GM13976 (cell line): ENCODE data around the gene SPINDOC.

Source experiments
- DNase-seq: peaks from one replicate; pipeline ENCODE4 v3.0.0; 2012; ENCODE audit warnings: low spot score
- in situ Hi-C: fragments of 300-500 bp; cut with MboI; formaldehyde crosslinking; loops from one replicate; pipeline ENCODE4 v1.12.0; 2022; ENCODE audit warnings: low sequenced_read_pairs, mixed read lengths, inconsistent platforms; ENCODE audit not compliant: unreplicated experiment
- TF ChIP-seq, protein P1 (sequence below): IDR thresholded peaks from 2 replicates; pipeline ENCODE4 v1.5.1; 2012; ENCODE audit warnings: borderline replicate concordance, mild to moderate bottlenecking; ENCODE audit not compliant: insufficient read depth; ENCODE audit errors: extremely low read depth, missing control alignments, control extremely low read depth

The SPINDOC gene, protein sequence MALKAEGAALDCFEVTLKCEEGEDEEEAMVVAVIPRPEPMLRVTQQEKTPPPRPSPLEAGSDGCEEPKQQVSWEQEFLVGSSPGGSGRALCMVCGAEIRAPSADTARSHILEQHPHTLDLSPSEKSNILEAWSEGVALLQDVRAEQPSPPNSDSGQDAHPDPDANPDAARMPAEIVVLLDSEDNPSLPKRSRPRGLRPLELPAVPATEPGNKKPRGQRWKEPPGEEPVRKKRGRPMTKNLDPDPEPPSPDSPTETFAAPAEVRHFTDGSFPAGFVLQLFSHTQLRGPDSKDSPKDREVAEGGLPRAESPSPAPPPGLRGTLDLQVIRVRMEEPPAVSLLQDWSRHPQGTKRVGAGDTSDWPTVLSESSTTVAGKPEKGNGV

DNA sequence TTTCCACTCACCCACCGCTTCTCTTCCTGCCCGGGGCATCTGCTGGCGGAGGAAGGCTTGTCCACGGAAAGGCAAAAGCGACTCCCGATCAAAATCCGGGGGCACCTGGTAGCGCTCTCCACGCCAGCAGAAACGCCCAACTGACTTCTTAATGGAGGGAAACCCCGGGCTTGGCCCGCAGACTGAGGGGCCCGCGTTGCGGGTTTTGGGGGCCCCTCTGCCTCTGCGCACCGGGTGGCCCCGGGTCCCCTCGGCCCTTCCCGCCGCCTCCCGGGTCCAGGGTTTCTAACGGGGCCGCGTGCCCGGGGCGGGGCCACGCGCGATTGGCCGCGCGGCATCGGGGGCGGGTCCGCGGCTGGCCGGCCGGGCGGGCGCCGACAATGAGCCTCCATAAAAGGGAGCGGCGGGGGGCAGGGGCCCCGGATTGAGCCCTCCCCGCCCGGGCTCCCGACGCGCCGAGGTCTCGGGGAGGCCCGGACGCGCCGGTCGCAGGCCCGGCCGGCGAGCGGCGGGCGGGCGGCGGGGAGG, at the start of gene SPINDOC:
Gene SPINDOC, plus strand, starts transcription at position 422 of the 528 bp plus-strand sequence. CDS start 231 bp downstream, outside the sequence.
- TF ChIP-seq, protein P1, sequence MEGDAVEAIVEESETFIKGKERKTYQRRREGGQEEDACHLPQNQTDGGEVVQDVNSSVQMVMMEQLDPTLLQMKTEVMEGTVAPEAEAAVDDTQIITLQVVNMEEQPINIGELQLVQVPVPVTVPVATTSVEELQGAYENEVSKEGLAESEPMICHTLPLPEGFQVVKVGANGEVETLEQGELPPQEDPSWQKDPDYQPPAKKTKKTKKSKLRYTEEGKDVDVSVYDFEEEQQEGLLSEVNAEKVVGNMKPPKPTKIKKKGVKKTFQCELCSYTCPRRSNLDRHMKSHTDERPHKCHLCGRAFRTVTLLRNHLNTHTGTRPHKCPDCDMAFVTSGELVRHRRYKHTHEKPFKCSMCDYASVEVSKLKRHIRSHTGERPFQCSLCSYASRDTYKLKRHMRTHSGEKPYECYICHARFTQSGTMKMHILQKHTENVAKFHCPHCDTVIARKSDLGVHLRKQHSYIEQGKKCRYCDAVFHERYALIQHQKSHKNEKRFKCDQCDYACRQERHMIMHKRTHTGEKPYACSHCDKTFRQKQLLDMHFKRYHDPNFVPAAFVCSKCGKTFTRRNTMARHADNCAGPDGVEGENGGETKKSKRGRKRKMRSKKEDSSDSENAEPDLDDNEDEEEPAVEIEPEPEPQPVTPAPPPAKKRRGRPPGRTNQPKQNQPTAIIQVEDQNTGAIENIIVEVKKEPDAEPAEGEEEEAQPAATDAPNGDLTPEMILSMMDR, result no peak
- peak; percentile 97 for DNase-seq
- in situ Hi-C loops, result no loop called here

DNA sequence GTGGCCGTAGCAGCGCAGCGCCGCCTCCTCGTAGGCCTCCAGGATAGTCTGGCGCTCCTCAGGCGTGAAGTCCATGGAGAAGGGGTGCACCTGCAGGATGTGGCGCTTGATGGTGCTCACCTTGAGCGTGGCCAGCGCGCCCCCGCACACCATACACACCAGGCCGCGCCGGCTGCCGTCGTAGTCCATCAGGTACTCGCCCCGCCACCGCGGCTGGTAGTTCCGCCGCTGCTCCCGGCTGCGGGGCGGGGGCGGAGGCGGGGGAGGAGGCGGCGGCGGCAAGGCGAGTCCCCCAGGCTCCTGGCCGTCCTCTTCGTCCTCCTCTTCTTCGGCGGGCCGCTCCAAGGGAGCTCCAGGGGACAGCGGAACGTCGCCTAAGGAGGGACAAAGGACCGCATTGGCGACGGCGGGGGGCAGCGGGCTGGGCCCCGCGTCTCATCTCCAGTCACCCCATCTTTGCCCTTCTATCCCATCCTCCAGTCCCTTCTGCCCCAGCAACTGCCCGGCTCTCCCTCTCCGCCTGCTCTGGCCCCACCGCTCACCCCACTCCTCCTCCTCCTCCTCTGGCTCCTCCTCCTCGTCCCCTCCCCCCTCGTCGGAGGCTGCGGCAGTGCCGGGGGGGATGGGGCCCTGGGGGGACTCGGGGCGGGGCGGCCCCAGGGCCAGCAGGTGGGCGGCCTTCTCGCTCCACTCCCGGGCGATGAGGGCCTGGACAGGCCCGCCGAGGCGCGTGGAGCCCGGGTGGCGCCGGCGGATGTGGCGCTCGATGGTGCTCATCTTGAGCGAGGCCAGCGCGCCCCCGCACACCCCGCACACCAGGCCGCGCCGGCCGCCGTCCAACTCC, 49.5 kb upstream of the SPINDOC start:
- TF ChIP-seq, protein P1, result no peak
- in situ Hi-C loops, result no loop called here
- DNase-seq, result no peak

DNA sequence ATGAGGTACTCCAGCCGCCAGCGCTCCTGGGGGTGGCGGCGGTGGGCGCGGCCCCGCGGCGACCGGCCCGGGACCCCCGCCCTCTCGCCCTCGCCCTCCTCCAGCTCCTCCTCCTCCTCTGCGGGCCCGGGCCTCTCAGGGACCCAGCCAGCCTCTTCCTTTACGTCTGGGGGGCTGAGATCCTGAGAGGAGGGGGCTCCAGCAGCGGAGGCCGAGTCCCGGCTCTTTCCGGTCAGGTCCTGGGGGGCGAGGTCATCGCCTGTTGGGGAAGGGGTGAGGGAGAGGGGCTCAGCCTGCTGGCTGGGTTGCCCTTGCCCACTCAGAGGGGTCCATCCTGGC, 48.9 kb upstream of the SPINDOC start:
- no peak for DNase-seq
- in situ Hi-C loops, result no loop called here
- TF ChIP-seq, protein P1, result no peak

DNA sequence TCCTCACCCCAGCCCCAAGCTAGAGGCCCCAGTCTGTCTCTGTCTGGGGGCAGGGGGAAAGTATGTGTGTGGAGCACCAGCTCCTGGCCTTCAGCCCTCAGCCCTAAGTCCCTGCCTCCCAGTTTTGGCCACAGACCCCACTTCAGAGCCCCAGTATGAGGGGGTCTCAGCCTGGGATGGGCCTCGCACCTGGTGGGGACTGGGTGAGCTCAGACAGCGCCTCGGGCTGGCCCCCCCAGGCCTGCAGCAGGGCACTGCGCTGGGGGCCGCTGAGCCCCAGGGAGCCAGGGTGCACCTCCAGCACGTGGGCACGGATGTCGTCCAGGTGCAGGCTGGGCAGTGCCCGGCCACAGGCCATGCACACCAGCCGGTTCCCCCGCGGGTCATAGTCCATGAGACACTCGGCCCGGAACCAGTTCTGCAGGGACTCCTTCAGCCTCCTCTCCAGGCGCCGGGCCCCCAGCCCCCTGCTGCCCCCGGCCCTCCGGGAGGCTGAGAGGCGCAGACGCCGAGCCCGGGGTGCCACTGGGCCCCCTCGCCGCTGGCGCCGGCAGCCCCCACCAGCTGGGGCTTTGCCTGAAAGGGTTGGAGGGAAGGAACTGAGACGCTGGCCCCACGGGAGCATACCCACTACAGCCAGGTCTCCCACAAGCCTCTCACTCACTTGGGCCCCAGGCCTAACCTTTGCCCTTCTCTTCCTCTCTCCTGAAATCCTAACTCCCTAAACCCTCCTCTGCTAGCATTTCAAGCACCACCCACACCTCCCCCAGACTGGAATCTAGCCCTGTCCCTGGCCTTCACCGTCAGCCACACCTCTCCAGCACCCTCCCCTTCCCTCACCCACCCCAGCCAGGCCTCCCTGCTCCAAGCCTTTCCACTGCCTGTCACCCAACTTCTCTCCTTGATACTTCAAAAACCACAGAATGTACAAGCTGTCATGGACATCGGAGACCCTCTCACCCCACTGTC, 48.3 kb upstream of the SPINDOC start:
- TF ChIP-seq, protein P1, result no peak
- DNase-seq, result peak; percentile 34
- in situ Hi-C loops, result no loop called here

DNA sequence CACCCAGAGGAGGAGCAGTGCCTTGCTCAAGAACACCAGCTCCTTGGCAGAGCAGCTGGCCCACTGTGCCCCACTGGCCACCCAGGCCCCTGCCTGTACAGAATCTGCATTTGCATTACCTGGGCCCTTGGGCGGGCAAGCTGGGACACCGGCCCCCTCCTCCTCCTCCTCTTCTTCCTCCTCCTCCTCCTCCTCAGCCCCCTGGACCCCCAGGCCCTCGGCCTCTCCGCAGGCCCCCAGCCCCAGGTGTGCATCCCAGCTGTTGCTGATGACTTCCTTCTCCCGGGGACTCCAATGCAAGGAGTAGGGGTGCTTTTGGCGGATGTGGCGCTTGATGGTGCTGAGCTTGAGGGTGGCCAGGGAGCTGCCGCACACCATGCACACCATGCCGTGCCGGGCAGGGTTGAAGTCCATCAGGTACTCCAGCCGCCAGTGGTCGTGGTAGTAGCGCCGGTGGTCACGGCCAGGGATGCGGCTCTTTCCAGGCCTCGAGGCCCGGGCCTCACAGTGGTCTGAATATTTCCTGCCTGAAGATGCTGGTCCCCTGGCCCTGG, 47.5 kb upstream of the SPINDOC start:
- DNase-seq, result no peak
- TF ChIP-seq, protein P1, result no peak
- in situ Hi-C loops, result no loop called here
